GM23338 (cell line): ENCODE results near the gene MGAT5.

Experiments used
- CREB1 ChIP-seq: fragments of 250-450 bp; sonication (Bioruptor Pico); IDR thresholded peaks from 2 replicates; pipeline ENCODE4 v1.5.0; 2020; ENCODE audit warnings: low read depth, mild to moderate bottlenecking, moderate library complexity
- CTCF ChIP-seq, 2 experiments: fragments of 200-600 bp in 1 of 2; sonication (generic) in 1 of 2; conservative IDR thresholded peaks; 2 replicates each; pipeline versions ENCODE4 v1.5.1 to v1.6.1; 2016 to 2017; ENCODE audit warnings: antibody characterized with exemption in 2 of 2, low read depth in 2 of 2, mild to moderate bottlenecking in 2 of 2, moderate library complexity in 1 of 2
- EZH2phosphoT487 ChIP-seq: fragments of 200-600 bp; sonication (generic); IDR thresholded peaks from one replicate; pipeline ENCODE4 v1.8.1; 2018; ENCODE audit warnings: antibody characterized with exemption; ENCODE audit not compliant: unreplicated experiment
- JUNB ChIP-seq: IDR thresholded peaks from one replicate; pipeline ENCODE4 v1.6.1; 2016; ENCODE audit warnings: antibody characterized with exemption; ENCODE audit not compliant: unreplicated experiment
- NANOG ChIP-seq: IDR thresholded peaks from 2 replicates; pipeline ENCODE4 v1.6.1; 2016; ENCODE audit warnings: antibody characterized with exemption, borderline replicate concordance
- POLR2AphosphoS5 ChIP-seq: IDR thresholded peaks from 2 replicates; pipeline ENCODE4 v1.6.1; 2016; ENCODE audit warnings: antibody characterized with exemption, low read depth
- ZNF331 ChIP-seq: fragments of 250-450 bp; sonication (Bioruptor Pico); IDR thresholded peaks from 2 replicates; pipeline ENCODE4 v1.5.0; 2020; ENCODE audit warnings: low read depth, mild to moderate bottlenecking, moderate library complexity

GRCh38 chr2:134296301-134296700 lies 42.4 kb downstream of the MGAT5 start:
- TF ChIP-seq CTCF (conservative IDR thresholded peaks at IDR 0.05; ENCODE audit: low read depth in 2 of 2) (no peak), POLR2AphosphoS5 (no peak), EZH2phosphoT487 (no peak), JUNB (no peak), ZNF331 (CRISPR knock-in tag) (no peak), CREB1 (CRISPR knock-in tag) (no peak), NANOG (no peak)
